GM18517 (cell line): ENCODE results near the gene CPNE1.
"Not testable (repeated sequence)": the region's sequence is repeated elsewhere in the genome, so short reads cannot be mapped to it uniquely, and the experiment has no call there.

ENCODE experiments used
- ATAC-seq: cut with Tn5 transposase; IDR thresholded peaks from one replicate; pipeline ENCODE4 v1.9.1; 2021; ENCODE audit warnings: mild to moderate bottlenecking, moderate library complexity; ENCODE audit not compliant: unreplicated experiment

The CPNE1 gene

DNA sequence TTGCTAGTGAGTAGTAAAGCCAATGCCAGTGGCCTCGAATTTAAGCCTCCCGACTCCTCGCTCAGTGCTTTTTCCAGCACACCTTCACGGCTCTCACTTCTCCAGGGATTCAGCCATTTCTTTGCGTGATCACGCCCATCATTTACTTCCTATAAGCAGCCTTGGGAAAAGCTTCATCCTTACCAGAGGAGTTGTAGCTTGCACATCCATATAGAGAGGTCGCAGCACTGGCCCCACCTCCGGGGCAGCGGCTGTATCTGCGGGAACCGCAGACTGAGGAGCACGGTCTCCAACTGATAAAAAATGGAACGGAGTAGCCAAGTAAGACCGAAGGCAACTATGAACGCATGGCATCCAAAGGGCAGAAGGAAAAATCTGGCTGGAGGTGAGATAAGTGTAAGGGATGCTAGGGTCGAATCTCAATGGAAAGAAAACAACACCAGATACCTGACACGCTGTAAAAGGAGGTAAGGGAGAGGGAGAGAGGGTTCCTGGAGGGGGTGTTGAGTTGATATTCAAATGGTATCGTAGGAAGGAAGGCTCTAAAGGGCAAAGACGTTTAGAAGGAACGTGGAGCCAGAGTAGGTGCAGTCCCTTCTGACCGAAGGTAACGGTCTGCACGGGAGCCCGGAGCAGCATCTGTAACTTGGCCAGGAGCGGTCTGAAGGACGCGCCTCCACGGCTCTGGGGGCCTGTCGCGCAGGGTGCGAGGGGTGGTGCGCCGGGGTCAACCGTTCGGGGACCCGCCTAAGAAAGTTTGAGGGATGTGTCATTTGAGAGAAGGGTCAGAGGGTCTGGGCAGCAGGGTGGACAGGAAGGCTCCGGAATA, 33.8 kb upstream of the CPNE1 start:
- ATAC-seq, result no peak

- no peak for ATAC-seq
These were observed 33.1 kb upstream of the CPNE1 start for GRCh38 chr20:35697696-35698297.

GRCh38 chr20:35695978-35696377, 31.3 kb upstream of the CPNE1 start:
- no peak for ATAC-seq

GRCh38 chr20:35695245-35695749, 30.6 kb upstream of the CPNE1 start:
- ATAC-seq, result no peak

DNA sequence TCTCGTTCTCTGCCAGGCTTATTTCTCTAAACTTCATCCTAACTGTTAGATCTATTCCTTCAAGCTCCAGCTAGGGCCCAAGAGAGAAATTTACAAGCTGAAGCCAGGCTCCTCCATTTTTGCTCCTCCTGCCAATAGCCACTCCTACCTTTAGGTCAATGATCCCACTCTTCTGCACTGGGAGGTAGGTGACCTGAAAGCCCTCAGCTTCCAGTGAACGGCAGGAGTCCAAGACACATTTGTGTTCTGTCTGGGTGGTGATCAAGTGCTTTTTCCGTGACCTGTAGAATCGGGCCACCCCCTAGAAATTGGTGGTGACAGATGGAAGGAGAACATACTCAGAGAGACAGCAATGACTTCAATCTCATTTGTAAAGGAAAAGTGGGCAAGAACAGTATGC, 25.6 kb upstream of the CPNE1 start:
- ATAC-seq, result no peak

DNA sequence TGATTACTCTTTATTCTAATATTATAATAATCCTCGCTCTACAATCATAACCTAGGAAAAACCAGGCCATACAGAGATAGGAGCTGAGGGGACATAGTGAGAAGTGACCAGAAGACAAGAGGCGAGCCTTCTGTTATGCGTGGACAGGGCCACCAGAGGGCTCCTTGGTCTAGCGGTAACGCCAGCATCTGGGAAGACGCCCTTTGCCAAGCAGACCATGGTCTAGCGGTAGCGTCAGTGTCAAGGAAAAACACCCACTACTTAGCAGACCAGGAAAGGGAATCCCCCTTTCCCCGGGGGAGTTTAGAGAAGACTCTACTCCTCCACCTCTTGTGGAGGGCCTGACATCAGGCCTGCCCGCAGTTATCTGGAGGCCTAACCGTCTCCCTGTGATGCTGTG, 22.2 kb upstream of the CPNE1 start:
- not testable (repeated sequence) for ATAC-seq

DNA sequence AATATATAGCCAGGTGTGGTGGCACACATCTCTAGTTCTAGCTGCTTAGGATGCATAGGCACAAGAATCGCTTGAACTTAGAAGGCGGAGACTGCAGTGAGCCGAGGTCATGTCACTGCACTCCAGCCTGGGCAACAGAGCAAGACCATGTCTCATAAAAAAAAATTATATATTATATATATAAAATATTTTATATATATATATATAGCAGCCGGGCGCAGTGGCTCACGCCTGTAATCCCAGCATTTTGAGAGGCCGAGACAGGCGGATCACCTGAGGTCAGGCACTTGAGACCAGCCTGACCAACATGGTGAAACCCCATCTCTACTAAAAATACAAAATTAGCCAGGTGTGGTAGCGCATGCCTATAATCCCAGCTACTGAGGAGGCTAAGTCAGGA, 20.7 kb upstream of the CPNE1 start:
- ATAC-seq, result not testable (repeated sequence)

GRCh38 chr20:35681960-35682359, 17.3 kb upstream of the CPNE1 start:
- no peak for ATAC-seq

DNA sequence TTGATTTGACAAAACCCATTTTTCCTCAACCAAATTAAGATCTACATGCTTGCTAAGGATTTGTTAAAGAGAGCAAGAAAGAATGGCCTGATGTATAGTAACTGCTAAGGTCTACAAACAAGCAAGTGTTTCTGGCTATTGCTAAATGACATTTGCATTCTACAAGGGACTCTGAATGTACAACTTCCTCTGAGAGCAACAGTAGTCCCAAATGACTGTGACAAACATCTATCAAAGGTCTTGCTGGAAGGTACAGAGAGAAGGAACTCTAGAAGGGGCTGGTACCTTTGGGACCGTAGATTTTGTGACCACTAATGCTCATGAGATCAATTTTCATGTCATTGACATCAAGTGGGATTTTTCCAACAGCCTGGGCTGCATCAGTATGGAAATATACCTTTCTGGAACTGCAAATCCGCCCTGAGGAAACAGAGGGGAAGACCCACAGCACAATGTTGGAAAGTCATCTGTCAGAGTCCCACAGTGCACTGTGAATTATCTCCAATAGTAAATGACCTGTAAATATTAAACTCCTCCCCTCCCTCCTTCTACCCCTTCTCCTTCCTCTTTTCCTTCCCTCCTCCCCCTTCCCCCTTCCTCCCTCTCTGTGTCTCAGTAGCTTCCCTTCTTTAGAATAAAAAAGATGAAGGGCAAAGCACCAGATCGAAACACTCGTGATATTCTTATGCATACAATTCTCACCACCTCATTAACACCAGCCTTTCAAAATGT, 15.9 kb upstream of the CPNE1 start:
- no peak for ATAC-seq

- ATAC-seq, result no peak
These were observed 10.2 kb upstream of the CPNE1 start for GRCh38 chr20:35674921-35675320.

- ATAC-seq, result no peak
These were observed 9.2 kb upstream of the CPNE1 start for GRCh38 chr20:35673884-35674283.

GRCh38 chr20:35669681-35670080, 5.0 kb upstream of the CPNE1 start:
- ATAC-seq, result no peak

- no peak for ATAC-seq
These were observed 4.5 kb upstream of the CPNE1 start for GRCh38 chr20:35669221-35669620.

DNA sequence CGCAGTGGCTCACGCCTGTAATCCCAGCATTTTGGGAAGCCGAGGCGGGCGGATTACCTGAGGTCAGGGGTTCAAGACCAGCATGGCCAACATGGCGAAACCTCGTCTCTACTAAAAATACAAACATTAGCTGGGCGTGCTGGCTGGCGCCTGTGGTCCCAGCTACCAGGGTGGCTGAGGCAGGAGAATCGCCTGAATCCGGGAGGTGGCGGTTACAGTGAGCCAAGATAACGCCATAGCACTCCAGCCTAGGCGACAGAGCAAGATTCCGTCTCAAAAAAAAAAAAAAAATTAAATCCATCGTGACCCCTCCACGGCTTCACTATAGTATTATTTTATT, 1.2 kb upstream of the CPNE1 start:
- no peak for ATAC-seq

- peak; percentile 29 for ATAC-seq
These were observed 909 bp downstream of the CPNE1 start for GRCh38 chr20:35663516-35664465.

DNA sequence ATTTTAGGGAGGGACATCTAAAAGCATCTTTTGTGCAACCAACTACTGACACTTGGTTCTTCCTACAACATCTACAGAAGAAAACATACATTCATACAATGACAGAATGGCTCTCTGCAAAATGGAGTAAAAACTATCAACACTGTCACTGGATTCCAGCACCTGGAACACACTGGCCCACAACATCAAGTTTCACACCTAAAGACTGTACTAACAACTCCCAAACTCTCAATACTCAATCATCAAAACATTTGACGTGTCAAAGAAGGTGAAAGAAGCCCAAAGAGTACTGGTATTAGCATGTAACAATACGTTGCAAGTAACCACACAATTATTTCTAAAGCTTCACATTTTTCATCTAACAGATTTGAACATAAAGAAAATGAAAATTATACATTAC, 2.1 kb downstream of the CPNE1 start:
- ATAC-seq, result no peak

DNA sequence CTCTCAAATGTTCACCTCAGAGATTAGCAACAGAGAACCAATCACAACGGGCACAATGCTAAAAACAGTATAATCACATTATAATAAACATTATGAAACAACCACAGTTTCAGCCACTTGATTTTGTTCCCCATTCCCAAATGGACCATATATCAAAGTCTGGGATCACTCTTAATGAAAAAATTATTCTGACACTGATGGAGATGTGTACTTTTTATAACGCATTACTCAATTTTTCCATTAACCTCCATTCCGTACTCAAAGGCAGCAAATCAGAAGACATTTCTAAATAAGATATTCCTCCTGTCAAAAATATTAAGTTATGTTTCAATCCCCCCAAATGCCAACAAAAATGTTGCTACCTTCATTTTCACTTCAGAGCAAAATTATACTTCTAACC, 2.8 kb downstream of the CPNE1 start:
- ATAC-seq, result no peak

DNA sequence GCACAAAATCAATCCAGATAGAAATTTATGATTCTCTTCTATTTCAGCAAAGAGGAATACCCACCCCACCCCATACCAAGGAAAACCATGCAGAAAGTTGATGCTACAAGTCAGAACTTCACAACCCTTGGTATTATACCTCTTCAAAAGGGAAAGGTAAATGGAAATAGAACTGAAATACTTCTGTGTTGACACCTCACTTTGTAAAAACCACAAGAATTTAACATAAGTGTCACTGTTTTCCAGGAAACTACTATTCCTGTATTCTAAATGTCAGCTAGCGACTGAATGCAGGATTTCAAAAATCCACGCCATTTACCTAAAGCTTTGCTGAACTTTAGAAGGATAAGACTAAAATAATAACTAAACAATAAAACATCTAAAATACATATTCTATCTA, 3.6 kb downstream of the CPNE1 start:
- no peak for ATAC-seq

DNA sequence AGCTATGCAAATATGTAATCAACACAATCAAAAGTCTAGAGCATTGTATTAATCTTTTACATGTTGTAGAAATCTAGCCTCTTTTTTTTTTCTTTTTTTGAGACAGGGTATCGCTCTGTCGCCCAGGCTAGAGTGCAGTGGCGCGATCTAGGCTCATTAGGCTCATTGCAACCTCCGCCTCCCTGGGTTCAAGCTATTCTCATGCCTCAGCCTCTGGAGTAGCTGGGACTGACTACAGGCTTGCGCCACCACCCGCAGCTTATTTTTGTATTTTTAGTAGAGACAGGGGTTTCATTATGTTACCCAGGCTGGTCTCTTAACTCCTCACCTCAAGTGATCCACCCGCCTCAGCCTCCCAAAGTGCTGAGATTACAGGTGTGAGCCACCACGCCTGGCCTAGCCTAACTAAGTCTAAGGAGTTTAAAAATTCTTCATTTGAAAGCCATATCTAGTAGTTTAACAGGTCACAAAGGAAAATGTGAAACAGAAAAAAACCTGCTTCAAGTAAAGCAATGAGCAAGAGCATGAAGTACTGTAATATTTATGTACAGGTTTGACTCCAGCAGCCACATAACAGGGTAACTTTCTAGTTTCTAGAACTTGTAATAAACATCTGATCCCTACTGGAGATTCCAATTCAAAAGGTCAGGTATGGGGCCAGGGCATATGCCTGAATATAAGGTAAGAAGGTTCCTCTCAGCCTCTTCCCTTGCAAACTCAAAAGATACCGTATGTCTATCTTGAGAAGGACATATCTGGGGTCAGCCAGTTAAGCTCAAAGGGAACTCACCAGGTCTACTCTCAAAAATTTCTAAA, 4.4 kb downstream of the CPNE1 start:
- ATAC-seq, result no peak

DNA sequence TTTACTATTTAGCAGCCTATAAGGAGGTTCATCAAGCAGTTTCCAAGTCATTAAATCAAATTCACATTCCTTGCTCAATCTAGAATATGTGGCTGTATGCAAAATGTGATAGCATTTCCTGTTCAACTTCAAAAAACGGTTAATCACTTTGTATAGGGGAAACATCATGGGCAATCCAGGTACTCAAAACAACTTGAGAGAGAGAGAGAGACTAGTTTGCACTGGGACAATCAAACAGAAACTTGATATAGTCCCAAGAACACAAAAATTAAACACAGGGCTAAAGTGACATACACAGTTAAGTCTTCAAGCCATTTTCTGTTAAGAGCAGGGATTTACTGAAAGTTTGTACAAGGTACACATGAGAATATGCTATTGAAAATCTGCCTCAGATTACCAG, 7.4 kb downstream of the CPNE1 start:
- no peak for ATAC-seq
